ENCODE measurements around the gene TTLL4.

Gene TTLL4

DNA sequence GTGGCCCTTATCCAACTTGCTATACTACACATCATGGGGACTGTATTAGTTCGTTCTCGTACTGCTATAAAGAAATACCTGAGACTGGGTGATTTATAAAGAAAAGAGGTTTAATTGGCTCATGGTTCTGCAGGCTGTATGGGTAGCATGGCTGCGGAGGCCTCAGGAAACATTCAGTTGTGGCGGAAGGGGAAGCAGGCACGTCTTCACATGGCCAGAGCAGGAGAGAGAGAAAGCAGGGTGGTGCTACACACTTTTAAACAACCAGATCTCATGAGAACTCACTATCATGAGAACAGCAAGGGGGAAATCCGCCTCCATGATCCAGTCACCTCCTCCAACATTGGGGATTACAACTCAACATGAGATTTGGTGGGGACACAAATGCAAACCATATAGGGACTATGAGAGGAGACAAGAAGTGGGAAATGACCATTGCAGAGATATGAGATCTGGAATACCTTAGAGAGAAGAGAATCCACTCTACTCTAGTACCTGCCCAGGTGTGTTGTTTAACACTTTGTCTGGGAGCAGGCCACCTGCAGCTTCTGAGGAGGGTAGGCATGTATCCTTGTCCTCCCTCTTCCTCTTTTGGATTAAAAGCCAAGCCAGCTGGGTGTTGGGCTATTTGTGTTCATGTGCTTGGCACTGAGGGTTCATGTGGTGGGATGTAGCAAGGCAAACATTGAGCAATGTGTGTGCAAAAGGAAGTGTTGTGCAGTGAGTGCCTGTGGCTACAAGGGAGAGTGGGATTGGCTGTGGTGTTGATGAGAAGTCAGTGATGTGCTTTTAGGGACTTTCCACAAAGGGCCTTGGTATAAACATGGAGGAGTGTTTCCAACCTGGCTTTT is 22.8 kb downstream of the TTLL4 start:
- Mint-ChIP-seq H3K36me3 (ENCODE audit: insufficient read depth) (peaks cover 10% of the 10 kb centered on the region), H3K27ac (ENCODE audit: low read depth) (no peak overlapping the region), H3K9me3 (no peaks in the 10 kb centered on the region), H3K4me1 (peaks cover 11% of the 10 kb centered on the region), H3K27me3 (no peaks in the 10 kb centered on the region), H3K4me3 (no peak overlapping the region)
- ATAC-seq (replicated peaks; ENCODE audit: extremely low read depth, poor library complexity, severe bottlenecking) (peak; percentile 67), DNase-seq (ENCODE audit: low spot score in 2 of 2) (no peak)

- no peak overlapping the region for H3K4me3 Mint-ChIP-seq
- no peaks in the 10 kb centered on the region for H3K9me3 Mint-ChIP-seq
- H3K4me1 Mint-ChIP-seq = peaks cover 11% of the 10 kb centered on the region
- no peak overlapping the region for H3K27ac Mint-ChIP-seq (ENCODE audit: low read depth)
- no peaks in the 10 kb centered on the region for H3K27me3 Mint-ChIP-seq
- ATAC-seq (replicated peaks; ENCODE audit: extremely low read depth, poor library complexity, severe bottlenecking) (no peak), DNase-seq (ENCODE audit: low spot score in 2 of 2) (no peak)
- peaks cover 10% of the 10 kb centered on the region for H3K36me3 Mint-ChIP-seq (ENCODE audit: insufficient read depth)
Measured at GRCh38 chr2:218734190-218734975, 23.7 kb downstream of the TTLL4 start.

DNA sequence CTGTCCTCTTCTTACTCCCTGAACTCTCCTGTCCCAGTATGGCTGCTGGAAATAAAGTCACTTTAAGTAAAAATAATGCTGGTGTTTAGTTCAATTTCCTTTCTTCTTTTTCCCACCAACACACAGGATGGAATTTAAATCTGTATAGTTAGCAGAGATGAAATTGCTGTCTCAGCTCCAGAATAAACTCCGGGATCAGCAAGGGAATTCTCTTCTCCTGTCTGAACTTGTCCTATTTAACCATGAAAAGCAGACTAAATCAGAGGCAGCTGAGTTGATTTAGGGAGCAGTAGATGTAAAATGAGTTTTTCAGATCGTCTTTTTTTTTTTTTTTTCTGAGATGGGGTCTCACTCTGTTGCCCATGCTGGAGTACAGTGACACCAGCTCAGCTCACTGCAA is 25.9 kb downstream of the TTLL4 start:
- H3K36me3 Mint-ChIP-seq (ENCODE audit: insufficient read depth) = peaks cover 9% of the 10 kb centered on the region
- peaks cover 11% of the 10 kb centered on the region for H3K4me1 Mint-ChIP-seq
- no peak overlapping the region for H3K27ac Mint-ChIP-seq (ENCODE audit: low read depth)
- no peak for ATAC-seq (replicated peaks; ENCODE audit: extremely low read depth, poor library complexity, severe bottlenecking)
- no peaks in the 10 kb centered on the region for H3K9me3 Mint-ChIP-seq
- no peak for DNase-seq (ENCODE audit: low spot score in 2 of 2)
- H3K4me3 Mint-ChIP-seq = no peak overlapping the region
- no peaks in the 10 kb centered on the region for H3K27me3 Mint-ChIP-seq

- H3K27me3 Mint-ChIP-seq = no peaks in the 10 kb centered on the region
- H3K4me1 Mint-ChIP-seq = no peaks in the 10 kb centered on the region
- DNase-seq (ENCODE audit: low spot score in 2 of 2) (no peak), ATAC-seq (replicated peaks; ENCODE audit: extremely low read depth, poor library complexity, severe bottlenecking) (no peak)
- no peaks in the 10 kb centered on the region for H3K9me3 Mint-ChIP-seq
- no peak overlapping the region for H3K4me3 Mint-ChIP-seq
- peaks cover 17% of the 10 kb centered on the region for H3K36me3 Mint-ChIP-seq (ENCODE audit: insufficient read depth)
- no peak overlapping the region for H3K27ac Mint-ChIP-seq (ENCODE audit: low read depth)
Measured at GRCh38 chr2:218743068-218743467, 32.4 kb downstream of the TTLL4 start.

- no peak overlapping the region for H3K27ac Mint-ChIP-seq (ENCODE audit: low read depth)
- no peak overlapping the region for H3K4me3 Mint-ChIP-seq
- H3K27me3 Mint-ChIP-seq = no peaks in the 10 kb centered on the region
- ATAC-seq (replicated peaks; ENCODE audit: extremely low read depth, poor library complexity, severe bottlenecking) = no peak
- DNase-seq (ENCODE audit: low spot score in 2 of 2) = no peak
- no peaks in the 10 kb centered on the region for H3K9me3 Mint-ChIP-seq
- H3K36me3 Mint-ChIP-seq (ENCODE audit: insufficient read depth) = peaks cover 18% of the 10 kb centered on the region
- H3K4me1 Mint-ChIP-seq = no peaks in the 10 kb centered on the region
Measured at GRCh38 chr2:218744615-218745014, 34.0 kb downstream of the TTLL4 start.

DNA sequence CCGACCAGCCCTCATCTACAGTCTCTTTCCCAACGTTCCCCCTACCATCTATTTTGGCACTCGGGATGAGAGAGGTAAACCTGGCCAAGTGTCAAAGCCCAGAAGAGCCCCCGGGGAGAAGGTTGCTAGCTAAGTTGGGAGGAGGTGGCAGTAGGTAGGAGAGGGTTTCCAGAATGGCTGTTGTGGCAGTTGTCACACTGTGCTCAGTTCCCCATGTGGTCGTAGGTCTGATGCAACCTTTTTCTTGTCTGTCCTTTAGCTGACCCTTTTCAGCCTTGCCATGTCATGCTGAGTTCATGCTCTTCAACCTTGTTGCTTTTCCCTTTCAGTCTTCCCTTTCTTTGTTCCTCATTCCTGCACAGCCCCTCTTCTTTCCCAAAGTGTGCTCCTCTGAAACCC is 34.5 kb downstream of the TTLL4 start:
- H3K36me3 Mint-ChIP-seq (ENCODE audit: insufficient read depth) = peaks cover 24% of the 10 kb centered on the region
- no peaks in the 10 kb centered on the region for H3K27me3 Mint-ChIP-seq
- ATAC-seq (replicated peaks; ENCODE audit: extremely low read depth, poor library complexity, severe bottlenecking) = no peak
- no peak for DNase-seq (ENCODE audit: low spot score in 2 of 2)
- H3K4me3 Mint-ChIP-seq = no peak overlapping the region
- H3K9me3 Mint-ChIP-seq = no peaks in the 10 kb centered on the region
- no peaks in the 10 kb centered on the region for H3K4me1 Mint-ChIP-seq
- no peak overlapping the region for H3K27ac Mint-ChIP-seq (ENCODE audit: low read depth)

DNA sequence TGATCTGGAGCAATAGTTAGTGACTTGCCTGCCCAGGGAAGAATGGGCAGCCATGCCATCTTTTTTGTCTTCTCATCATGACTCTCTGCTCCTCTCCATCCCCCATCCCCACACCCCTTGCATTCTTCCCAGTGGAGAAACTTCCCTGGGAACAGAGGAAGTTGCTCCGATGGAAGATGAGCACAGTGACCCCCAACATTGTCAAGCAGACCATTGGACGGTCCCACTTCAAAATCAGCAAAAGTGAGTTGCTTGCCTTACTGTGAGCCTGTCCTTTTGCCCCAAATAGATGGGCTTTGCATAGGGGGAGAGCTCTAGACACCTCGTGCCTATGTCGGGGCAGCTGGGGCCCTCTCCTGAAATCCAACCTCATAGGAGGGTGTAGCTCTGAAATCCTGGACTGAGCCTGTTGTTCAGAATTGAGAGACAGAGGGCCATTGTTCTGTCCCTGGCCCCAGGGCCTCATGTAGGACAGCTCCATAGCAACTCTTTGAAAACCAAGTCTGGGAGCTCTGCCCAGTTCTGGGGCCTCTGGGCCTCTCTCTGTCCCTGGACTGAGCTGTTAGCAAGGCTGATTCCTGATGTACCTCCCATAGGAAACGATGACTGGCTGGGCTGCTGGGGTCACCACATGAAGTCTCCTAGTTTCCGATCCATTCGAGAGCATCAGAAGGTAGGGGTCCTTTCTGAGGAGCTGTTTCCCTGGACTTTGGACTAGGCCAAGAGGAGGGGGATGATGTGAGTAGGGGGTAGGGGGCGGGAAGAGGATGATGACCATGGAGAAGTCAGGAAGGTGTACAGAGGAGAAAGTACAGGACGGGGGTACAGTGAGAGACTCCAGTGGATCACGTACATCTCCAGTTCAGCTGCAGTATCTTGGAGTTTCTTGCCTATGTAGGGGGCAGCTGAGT is 35.2 kb downstream of the TTLL4 start:
- Mint-ChIP-seq H3K27me3 (no peaks in the 10 kb centered on the region), H3K27ac (ENCODE audit: low read depth) (no peak overlapping the region), H3K9me3 (no peaks in the 10 kb centered on the region), H3K36me3 (ENCODE audit: insufficient read depth) (peaks cover 23% of the 10 kb centered on the region), H3K4me1 (no peaks in the 10 kb centered on the region), H3K4me3 (no peak overlapping the region)
- no peak for ATAC-seq (replicated peaks; ENCODE audit: extremely low read depth, poor library complexity, severe bottlenecking)
- DNase-seq (ENCODE audit: low spot score in 2 of 2) = no peak

DNA sequence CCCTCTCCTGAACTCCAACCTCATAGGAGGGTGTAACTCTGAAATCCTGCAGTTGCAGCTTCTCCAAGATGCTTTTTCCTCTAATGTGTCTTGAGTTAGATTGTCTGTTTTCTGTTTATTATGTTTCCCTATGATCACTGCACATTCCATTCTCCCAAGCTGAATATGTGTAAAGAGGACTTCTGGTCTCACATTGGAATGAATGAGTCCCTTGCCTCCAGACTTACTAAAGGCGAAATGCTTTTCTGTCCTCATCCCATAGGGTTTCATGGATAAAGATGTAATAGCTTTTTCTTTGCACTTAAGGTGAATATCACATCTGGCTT is 35.8 kb downstream of the TTLL4 start:
- H3K27me3 Mint-ChIP-seq = no peaks in the 10 kb centered on the region
- ATAC-seq (replicated peaks; ENCODE audit: extremely low read depth, poor library complexity, severe bottlenecking) (no peak), DNase-seq (ENCODE audit: low spot score in 2 of 2) (no peak)
- H3K4me3 Mint-ChIP-seq = no peak overlapping the region
- peaks cover 24% of the 10 kb centered on the region for H3K36me3 Mint-ChIP-seq (ENCODE audit: insufficient read depth)
- H3K27ac Mint-ChIP-seq (ENCODE audit: low read depth) = no peak overlapping the region
- no peaks in the 10 kb centered on the region for H3K4me1 Mint-ChIP-seq
- no peaks in the 10 kb centered on the region for H3K9me3 Mint-ChIP-seq

DNA sequence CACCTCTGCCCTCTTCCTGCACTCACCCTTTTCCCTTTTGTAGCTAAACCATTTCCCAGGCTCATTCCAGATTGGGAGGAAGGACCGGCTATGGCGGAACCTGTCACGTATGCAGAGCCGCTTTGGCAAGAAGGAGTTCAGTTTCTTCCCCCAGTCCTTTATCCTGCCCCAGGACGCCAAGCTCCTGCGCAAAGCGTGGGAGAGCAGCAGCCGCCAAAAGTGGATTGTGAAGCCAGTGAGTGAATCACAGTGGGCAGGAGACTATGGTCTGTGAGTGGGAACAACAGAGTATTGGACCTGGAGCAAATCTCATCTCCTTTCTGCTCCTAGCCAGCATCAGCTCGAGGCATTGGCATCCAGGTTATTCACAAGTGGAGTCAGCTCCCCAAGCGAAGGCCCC is 36.3 kb downstream of the TTLL4 start:
- H3K4me3 Mint-ChIP-seq = no peak overlapping the region
- ATAC-seq (replicated peaks; ENCODE audit: extremely low read depth, poor library complexity, severe bottlenecking) = no peak
- H3K27me3 Mint-ChIP-seq = no peaks in the 10 kb centered on the region
- peaks cover 29% of the 10 kb centered on the region for H3K36me3 Mint-ChIP-seq (ENCODE audit: insufficient read depth)
- no peak for DNase-seq (ENCODE audit: low spot score in 2 of 2)
- no peak overlapping the region for H3K27ac Mint-ChIP-seq (ENCODE audit: low read depth)
- no peaks in the 10 kb centered on the region for H3K9me3 Mint-ChIP-seq
- H3K4me1 Mint-ChIP-seq = no peaks in the 10 kb centered on the region

GRCh38 chr2:218748741-218749441 is 38.3 kb downstream of the TTLL4 start:
- no peaks in the 10 kb centered on the region for H3K4me1 Mint-ChIP-seq

GRCh38 chr2:218754201-218754600 is 43.6 kb downstream of the TTLL4 start:
- no peak overlapping the region for H3K27ac Mint-ChIP-seq (ENCODE audit: low read depth)
- DNase-seq (ENCODE audit: low spot score in 2 of 2) (no peak), ATAC-seq (replicated peaks; ENCODE audit: extremely low read depth, poor library complexity, severe bottlenecking) (no peak)
- H3K27me3 Mint-ChIP-seq = no peaks in the 10 kb centered on the region
- peaks cover 28% of the 10 kb centered on the region for H3K36me3 Mint-ChIP-seq (ENCODE audit: insufficient read depth)
- no peaks in the 10 kb centered on the region for H3K9me3 Mint-ChIP-seq
- no peak overlapping the region for H3K4me3 Mint-ChIP-seq
- no peaks in the 10 kb centered on the region for H3K4me1 Mint-ChIP-seq

More at GRCh38 chr2:218748741-218749441, 38.3 kb downstream of the TTLL4 start:
- Mint-ChIP-seq H3K27me3 (no peaks in the 10 kb centered on the region), H3K4me3 (no peak overlapping the region), H3K9me3 (no peaks in the 10 kb centered on the region), H3K36me3 (ENCODE audit: insufficient read depth) (peaks cover 41% of the 10 kb centered on the region), H3K27ac (ENCODE audit: low read depth) (no peak overlapping the region)
- DNase-seq (ENCODE audit: low spot score in 2 of 2) = no peak
- no peak for ATAC-seq (replicated peaks; ENCODE audit: extremely low read depth, poor library complexity, severe bottlenecking)

GRCh38 chr2:218754781-218755180 is 44.1 kb downstream of the TTLL4 start:
- H3K36me3 Mint-ChIP-seq (ENCODE audit: insufficient read depth) = peaks cover 26% of the 10 kb centered on the region
- no peaks in the 10 kb centered on the region for H3K4me1 Mint-ChIP-seq
- H3K27me3 Mint-ChIP-seq = no peaks in the 10 kb centered on the region
- H3K9me3 Mint-ChIP-seq = no peaks in the 10 kb centered on the region
- no peak overlapping the region for H3K27ac Mint-ChIP-seq (ENCODE audit: low read depth)
- DNase-seq (ENCODE audit: low spot score in 2 of 2) (no peak), ATAC-seq (replicated peaks; ENCODE audit: extremely low read depth, poor library complexity, severe bottlenecking) (no peak)
- no peak overlapping the region for H3K4me3 Mint-ChIP-seq

Data from central memory CD8-positive, alpha-beta T cell (primary cell).